ENCODE results near the gene KANSL3. TPM values are rescaled to one million over a fixed set of nuclear protein-coding genes. Genes with fewer than 3 reads are reported as not detected.

The KANSL3 gene
- total RNA-seq, 4 donors from 2014 or later, result 50.9 to 66.7 (median 60.6) TPM

GRCh38 chr2:96579422-96579821 lies 58.7 kb downstream of the KANSL3 start:
- TF ChIP-seq POLR2A (IDR thresholded peaks at IDR 0.05), result no peak
- no peak for TF ChIP-seq CTCF (IDR thresholded peaks at IDR 0.05)
- no peak for TF ChIP-seq POLR2AphosphoS5 (IDR thresholded peaks at IDR 0.05)
- no peak for TF ChIP-seq EP300 (IDR thresholded peaks at IDR 0.05)
- WGBS, 2 donors (ENCODE audit: low coverage in 1 of 2), result 100% methylated on average over 2 of the region's 2 CpGs; no CpG with 5 or more reads in 1 of the 2 donors
- no peak overlapping the region for H3K27ac ChIP-seq
- H3K4me1 ChIP-seq, result no peaks in the 10 kb centered on the region
- no peaks in the 10 kb centered on the region for H3K27me3 ChIP-seq
- ATAC-seq, result no peak
- H3K36me3 ChIP-seq, result peaks cover 0 to 4% of the 10 kb centered on the region in 2 donors
- no peaks in the 10 kb centered on the region for H3K9me3 ChIP-seq
- H3K4me3 ChIP-seq, result no peak overlapping the region

DNA sequence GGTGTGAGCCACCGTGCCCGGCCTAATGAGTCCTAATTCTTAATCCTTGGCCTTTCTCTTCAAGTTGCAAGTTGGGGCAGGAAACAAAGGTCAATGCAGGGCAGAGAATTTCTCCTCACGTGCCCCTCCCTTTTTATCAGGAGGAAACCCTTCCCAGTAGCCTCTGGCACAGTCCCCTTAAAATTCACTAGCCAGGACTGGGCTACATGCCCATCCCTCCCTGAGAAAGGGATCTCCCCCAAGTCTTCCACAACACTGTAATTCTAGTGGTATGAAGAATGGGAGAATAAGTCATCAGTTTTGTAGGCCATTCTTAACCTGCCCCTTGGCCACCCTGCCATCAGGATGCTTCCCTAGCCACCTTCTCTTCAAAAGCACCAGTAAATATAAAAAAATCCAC lies 59.4 kb downstream of the KANSL3 start:
- WGBS, 2 donors (ENCODE audit: low coverage in 1 of 2), result 60 to 80% methylated on average over 1 to 2 of the region's 3 CpGs
- Histone ChIP-seq H3K27ac (no peak overlapping the region), H3K36me3 (no peaks in the 10 kb centered on the region), H3K27me3 (no peaks in the 10 kb centered on the region), H3K4me3 (no peak overlapping the region), H3K4me1 (no peaks in the 10 kb centered on the region), H3K9me3 (no peaks in the 10 kb centered on the region)
- TF ChIP-seq POLR2AphosphoS5 (IDR thresholded peaks at IDR 0.05) (no peak), POLR2A (IDR thresholded peaks at IDR 0.05) (no peak), CTCF (IDR thresholded peaks at IDR 0.05) (no peak), EP300 (IDR thresholded peaks at IDR 0.05) (no peak)
- ATAC-seq, result no peak

GRCh38 chr2:96577501-96577900 lies 60.6 kb downstream of the KANSL3 start:
- Histone ChIP-seq H3K9me3 (no peaks in the 10 kb centered on the region), H3K27me3 (no peaks in the 10 kb centered on the region), H3K27ac (no peak overlapping the region), H3K4me3 (no peak overlapping the region), H3K4me1 (no peaks in the 10 kb centered on the region), H3K36me3 (no peaks in the 10 kb centered on the region)
- TF ChIP-seq POLR2AphosphoS5 (IDR thresholded peaks at IDR 0.05) (no peak), POLR2A (IDR thresholded peaks at IDR 0.05) (no peak), EP300 (IDR thresholded peaks at IDR 0.05) (no peak), CTCF (IDR thresholded peaks at IDR 0.05) (no peak)
- ATAC-seq, result no peak
- WGBS, 2 donors (ENCODE audit: low coverage in 1 of 2), result 66 to 100% methylated on average over 2 to 5 of the region's 5 CpGs

GRCh38 chr2:96575785-96576456 lies 62.2 kb downstream of the KANSL3 start:
- H3K36me3 ChIP-seq, result no peaks in the 10 kb centered on the region
- no peak overlapping the region for H3K4me3 ChIP-seq
- no peak for ATAC-seq
- WGBS, 2 donors (ENCODE audit: low coverage in 1 of 2), result no CpG with 5 or more reads among the region's 1 CpG
- H3K9me3 ChIP-seq, result no peaks in the 10 kb centered on the region
- H3K4me1 ChIP-seq, result no peaks in the 10 kb centered on the region
- H3K27me3 ChIP-seq, result no peaks in the 10 kb centered on the region
- TF ChIP-seq EP300 (IDR thresholded peaks at IDR 0.05) (no peak), POLR2A (IDR thresholded peaks at IDR 0.05) (no peak), POLR2AphosphoS5 (IDR thresholded peaks at IDR 0.05) (no peak), CTCF (IDR thresholded peaks at IDR 0.05) (no peak)
- no peak overlapping the region for H3K27ac ChIP-seq

- no peaks in the 10 kb centered on the region for H3K9me3 ChIP-seq
- no peak overlapping the region for H3K27ac ChIP-seq
- H3K36me3 ChIP-seq, result no peaks in the 10 kb centered on the region
- H3K4me3 ChIP-seq, result no peak overlapping the region
- no peaks in the 10 kb centered on the region for H3K4me1 ChIP-seq
- TF ChIP-seq POLR2A (IDR thresholded peaks at IDR 0.05), result no peak
- no peak for TF ChIP-seq EP300 (IDR thresholded peaks at IDR 0.05)
- no peak for TF ChIP-seq POLR2AphosphoS5 (IDR thresholded peaks at IDR 0.05)
- TF ChIP-seq CTCF (IDR thresholded peaks at IDR 0.05), result no peak
- H3K27me3 ChIP-seq, result no peaks in the 10 kb centered on the region
- 82% methylated on average over 2 of the region's 2 CpGs; no CpG with 5 or more reads in 1 of the 2 donors for WGBS, 2 donors (ENCODE audit: low coverage in 1 of 2)
- no peak for ATAC-seq
These were observed 63.7 kb downstream of the KANSL3 start for GRCh38 chr2:96574364-96574763.
